MV-4-11 (cell line): Measurements from ENCODE around the gene MAP7.

Source experiments
- DNase-seq: peaks from one replicate; lab custom pipeline; 2025; lab: John Stamatoyannopoulos, UW

Gene MAP7

GRCh38 chr6:136304410-136304809, 245.8 kb downstream of the MAP7 start:
- no peak for DNase-seq

- peak; percentile 39 for DNase-seq
Measured at GRCh38 chr6:136303516-136303915, 246.7 kb downstream of the MAP7 start.

GRCh38 chr6:136294621-136295020, 255.6 kb downstream of the MAP7 start:
- no peak for DNase-seq
